Measurements from ENCODE around the gene TMEM121B. TPM values are rescaled to one million over a fixed set of nuclear protein-coding genes. Genes with fewer than 3 reads are reported as not detected.

Gene TMEM121B
- total and polyA plus RNA-seq, 2 experiments from 2014 or later = 2.0 to 7.2 TPM

DNA sequence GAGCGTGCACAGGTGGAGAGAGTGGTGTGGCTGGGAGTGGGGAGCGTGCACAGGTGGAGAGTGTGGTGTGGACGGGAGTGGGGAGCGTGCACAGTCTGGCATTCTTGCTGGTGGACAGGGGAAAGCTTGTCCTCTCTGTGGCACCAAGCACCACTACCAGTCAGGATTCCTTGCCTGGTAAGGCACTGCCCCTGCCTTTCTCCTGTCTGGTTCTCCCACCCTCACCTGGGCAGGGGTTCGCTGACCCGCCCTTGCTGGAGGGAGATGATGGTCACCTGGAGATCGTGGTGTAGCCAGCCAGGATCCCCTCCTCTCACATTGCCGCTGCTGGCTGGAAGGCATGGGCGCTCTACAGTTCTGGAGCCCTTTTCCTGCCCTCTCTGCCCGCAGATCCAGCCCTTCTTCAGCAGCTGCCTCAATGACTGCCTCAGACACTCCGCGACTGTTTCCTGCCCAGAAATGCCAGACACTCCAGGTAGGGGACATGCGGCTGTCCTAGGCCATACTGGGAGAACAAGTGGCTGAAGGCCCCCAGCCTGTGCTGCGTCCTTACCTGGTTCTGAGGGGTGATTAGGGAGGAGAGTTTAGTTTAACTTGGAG lies 16.7 kb downstream of the TMEM121B start:
- Histone ChIP-seq H3K4me2 (no peak overlapping the region), H3K79me2 (replicated peaks; ENCODE audit: insufficient read depth) (no peaks in the 10 kb centered on the region), H3K9me2 (ENCODE audit: insufficient read depth) (no peaks in the 10 kb centered on the region), H3K27ac (ENCODE audit: low read depth) (no peak overlapping the region), H3K4me1 (ENCODE audit: insufficient read depth) (no peaks in the 10 kb centered on the region), H3F3A (replicated peaks; ENCODE audit: low read depth) (0 out of 2 replicates have a peak, but pooled peaks cover 2% of the 10 kb centered on the region), H3K4me3 (no peak overlapping the region), H3K27me3 (ENCODE audit: insufficient read depth) (no peaks in the 10 kb centered on the region), H4K20me1 (replicated peaks; ENCODE audit: insufficient read depth) (0 out of 2 replicates have a peak, but pooled peaks cover 3% of the 10 kb centered on the region), H3K36me3 (ENCODE audit: insufficient read depth) (no peaks in the 10 kb centered on the region; the same call in 1 of the 2 replicates), H2AFZ (no peak overlapping the region)
- Mint-ChIP-seq H3K36me3 (ENCODE audit: low read depth) (peaks cover 7% of the 10 kb centered on the region; the same call in 1 of the 3 replicates), H3K9me3 (no peaks in the 10 kb centered on the region; the same call in 2 of the 3 replicates), H3K4me3 (no peak overlapping the region), H3K27ac (no peak overlapping the region; the same call in 1 of the 2 replicates), H3K27me3 (ENCODE audit: insufficient read depth, low read depth, poor library complexity) (peaks cover 4% of the 10 kb centered on the region), H3K4me1 (no peaks in the 10 kb centered on the region; the same call in 1 of the 3 replicates)
- ATAC-seq (no peak), DNase-seq (ENCODE audit: low spot score) (no peak)
- TF ChIP-seq STAT1 (IDR thresholded peaks at IDR 0.05; ENCODE audit: unreplicated experiment) (no peak), EZH2phosphoT487 (IDR thresholded peaks at IDR 0.05; ENCODE audit: unreplicated experiment) (no peak), EZH2 (IDR thresholded peaks at IDR 0.05; ENCODE audit: low read depth, unreplicated experiment) (no peak), POLR2AphosphoS5 (IDR thresholded peaks at IDR 0.05; ENCODE audit: low read depth) (no peak), ZNF114 (CRISPR knock-in tag; IDR thresholded peaks at IDR 0.05) (no peak), NANOG (IDR thresholded peaks at IDR 0.05; ENCODE audit: borderline replicate concordance) (no peak), JUNB (IDR thresholded peaks at IDR 0.05; ENCODE audit: unreplicated experiment) (no peak), CTCF (conservative IDR thresholded peaks at IDR 0.05; ENCODE audit: low read depth in 2 of 2) (no peak), ZNF331 (CRISPR knock-in tag; IDR thresholded peaks at IDR 0.05; ENCODE audit: low read depth) (no peak), CREB1 (CRISPR knock-in tag; IDR thresholded peaks at IDR 0.05; ENCODE audit: low read depth) (no peak)
- TF ChIP-seq, protein P1, sequence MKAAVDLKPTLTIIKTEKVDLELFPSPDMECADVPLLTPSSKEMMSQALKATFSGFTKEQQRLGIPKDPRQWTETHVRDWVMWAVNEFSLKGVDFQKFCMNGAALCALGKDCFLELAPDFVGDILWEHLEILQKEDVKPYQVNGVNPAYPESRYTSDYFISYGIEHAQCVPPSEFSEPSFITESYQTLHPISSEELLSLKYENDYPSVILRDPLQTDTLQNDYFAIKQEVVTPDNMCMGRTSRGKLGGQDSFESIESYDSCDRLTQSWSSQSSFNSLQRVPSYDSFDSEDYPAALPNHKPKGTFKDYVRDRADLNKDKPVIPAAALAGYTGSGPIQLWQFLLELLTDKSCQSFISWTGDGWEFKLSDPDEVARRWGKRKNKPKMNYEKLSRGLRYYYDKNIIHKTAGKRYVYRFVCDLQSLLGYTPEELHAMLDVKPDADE (IDR thresholded peaks at IDR 0.05) = no peak
- TF ChIP-seq, protein P2, sequence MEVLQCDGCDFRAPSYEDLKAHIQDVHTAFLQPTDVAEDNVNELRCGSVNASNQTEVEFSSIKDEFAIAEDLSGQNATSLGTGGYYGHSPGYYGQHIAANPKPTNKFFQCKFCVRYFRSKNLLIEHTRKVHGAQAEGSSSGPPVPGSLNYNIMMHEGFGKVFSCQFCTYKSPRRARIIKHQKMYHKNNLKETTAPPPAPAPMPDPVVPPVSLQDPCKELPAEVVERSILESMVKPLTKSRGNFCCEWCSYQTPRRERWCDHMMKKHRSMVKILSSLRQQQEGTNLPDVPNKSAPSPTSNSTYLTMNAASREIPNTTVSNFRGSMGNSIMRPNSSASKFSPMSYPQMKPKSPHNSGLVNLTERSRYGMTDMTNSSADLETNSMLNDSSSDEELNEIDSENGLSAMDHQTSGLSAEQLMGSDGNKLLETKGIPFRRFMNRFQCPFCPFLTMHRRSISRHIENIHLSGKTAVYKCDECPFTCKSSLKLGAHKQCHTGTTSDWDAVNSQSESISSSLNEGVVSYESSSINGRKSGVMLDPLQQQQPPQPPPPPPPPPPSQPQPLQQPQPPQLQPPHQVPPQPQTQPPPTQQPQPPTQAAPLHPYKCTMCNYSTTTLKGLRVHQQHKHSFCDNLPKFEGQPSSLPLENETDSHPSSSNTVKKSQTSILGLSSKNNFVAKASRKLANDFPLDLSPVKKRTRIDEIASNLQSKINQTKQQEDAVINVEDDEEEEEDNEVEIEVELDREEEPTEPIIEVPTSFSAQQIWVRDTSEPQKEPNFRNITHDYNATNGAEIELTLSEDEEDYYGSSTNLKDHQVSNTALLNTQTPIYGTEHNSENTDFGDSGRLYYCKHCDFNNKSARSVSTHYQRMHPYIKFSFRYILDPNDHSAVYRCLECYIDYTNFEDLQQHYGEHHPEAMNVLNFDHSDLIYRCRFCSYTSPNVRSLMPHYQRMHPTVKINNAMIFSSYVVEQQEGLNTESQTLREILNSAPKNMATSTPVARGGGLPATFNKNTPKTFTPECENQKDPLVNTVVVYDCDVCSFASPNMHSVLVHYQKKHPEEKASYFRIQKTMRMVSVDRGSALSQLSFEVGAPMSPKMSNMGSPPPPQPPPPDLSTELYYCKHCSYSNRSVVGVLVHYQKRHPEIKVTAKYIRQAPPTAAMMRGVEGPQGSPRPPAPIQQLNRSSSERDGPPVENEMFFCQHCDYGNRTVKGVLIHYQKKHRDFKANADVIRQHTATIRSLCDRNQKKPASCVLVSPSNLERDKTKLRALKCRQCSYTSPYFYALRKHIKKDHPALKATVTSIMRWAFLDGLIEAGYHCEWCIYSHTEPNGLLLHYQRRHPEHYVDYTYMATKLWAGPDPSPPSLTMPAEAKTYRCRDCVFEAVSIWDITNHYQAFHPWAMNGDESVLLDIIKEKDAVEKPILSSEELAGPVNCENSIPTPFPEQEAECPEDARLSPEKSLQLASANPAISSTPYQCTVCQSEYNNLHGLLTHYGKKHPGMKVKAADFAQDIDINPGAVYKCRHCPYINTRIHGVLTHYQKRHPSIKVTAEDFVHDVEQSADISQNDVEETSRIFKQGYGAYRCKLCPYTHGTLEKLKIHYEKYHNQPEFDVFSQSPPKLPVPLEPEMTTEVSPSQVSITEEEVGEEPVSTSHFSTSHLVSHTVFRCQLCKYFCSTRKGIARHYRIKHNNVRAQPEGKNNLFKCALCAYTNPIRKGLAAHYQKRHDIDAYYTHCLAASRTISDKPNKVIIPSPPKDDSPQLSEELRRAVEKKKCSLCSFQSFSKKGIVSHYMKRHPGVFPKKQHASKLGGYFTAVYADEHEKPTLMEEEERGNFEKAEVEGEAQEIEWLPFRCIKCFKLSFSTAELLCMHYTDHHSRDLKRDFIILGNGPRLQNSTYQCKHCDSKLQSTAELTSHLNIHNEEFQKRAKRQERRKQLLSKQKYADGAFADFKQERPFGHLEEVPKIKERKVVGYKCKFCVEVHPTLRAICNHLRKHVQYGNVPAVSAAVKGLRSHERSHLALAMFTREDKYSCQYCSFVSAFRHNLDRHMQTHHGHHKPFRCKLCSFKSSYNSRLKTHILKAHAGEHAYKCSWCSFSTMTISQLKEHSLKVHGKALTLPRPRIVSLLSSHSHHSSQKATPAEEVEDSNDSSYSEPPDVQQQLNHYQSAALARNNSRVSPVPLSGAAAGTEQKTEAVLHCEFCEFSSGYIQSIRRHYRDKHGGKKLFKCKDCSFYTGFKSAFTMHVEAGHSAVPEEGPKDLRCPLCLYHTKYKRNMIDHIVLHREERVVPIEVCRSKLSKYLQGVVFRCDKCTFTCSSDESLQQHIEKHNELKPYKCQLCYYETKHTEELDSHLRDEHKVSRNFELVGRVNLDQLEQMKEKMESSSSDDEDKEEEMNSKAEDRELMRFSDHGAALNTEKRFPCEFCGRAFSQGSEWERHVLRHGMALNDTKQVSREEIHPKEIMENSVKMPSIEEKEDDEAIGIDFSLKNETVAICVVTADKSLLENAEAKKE (CRISPR knock-in tag; IDR thresholded peaks at IDR 0.05) = no peak

All from GM23338 (cell line).